Stimulated activated CD8-positive, alpha-beta memory T cell treated with anti-CD3 and anti-CD28 coated beads, Interleukin-15, amount 100 ng/mL, for 48 hours (primary cell): Measurements from ENCODE around the gene FASN.

Experiments
- DNase-seq, 2 donors: peaks; one replicate each; pipeline ENCODE4 v3.0.0-alpha.2; 2020; ENCODE audit warnings: low read depth in 2 of 2

The FASN gene

DNA sequence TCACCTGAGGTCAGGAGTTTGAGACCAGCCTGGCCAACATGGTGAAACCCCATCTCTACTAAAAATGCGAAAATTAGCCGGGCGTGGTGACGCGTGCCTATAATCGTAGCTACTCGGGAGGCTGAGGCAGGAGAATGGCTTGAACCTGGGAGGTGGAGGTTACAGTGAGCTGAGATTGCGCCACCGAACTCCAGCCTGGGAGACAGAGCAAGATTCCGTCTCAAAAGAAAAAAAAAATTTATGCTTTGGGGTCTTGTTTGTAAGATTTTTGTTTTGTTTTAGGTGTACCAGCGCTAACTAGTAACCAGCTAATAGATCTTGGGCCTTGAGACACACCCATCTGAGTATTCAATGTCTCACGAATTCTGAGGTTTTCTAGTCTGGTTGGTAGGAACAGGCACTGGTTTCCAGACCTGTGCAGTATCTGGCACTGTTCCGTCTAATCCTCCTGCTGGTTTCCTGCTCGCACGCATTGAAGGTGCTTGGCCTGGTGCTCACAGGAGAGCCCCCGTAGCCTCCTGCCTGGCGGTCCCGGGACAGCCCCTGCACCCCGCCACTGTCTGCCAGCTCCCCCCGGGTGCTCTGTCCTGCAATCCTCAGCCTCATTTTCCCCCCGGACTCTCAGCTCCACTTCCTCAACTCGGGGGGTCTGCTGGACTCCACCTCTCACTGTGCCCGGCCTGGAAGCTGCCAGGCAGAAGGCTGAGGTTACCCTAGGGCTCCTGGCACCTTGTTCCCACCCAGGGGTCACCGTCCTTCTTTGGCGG lies 21.8 kb downstream of the FASN start:
- DNase-seq, result no peak

GRCh38 chr17:82073446-82073845 lies 24.6 kb downstream of the FASN start:
- DNase-seq, result no peak

DNA sequence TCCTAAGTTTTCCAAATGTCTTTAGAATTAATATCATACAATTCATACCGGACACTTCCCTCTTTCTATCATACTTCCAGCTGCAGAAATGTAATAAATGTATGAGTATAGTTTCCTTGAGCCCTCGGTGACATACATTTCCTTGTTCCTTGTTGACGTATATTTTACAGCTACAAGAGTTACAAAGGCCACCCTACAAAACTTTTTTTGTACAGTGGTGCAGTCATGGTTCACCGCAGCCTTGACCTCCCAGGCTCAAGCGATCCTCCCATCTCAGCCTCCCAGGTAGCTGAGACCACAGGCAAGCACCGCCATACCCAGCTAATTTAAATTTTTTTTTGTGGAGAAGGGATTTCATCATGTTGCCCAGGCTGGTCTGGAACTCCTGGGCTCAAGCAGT lies 25.2 kb downstream of the FASN start:
- DNase-seq, result no peak

DNA sequence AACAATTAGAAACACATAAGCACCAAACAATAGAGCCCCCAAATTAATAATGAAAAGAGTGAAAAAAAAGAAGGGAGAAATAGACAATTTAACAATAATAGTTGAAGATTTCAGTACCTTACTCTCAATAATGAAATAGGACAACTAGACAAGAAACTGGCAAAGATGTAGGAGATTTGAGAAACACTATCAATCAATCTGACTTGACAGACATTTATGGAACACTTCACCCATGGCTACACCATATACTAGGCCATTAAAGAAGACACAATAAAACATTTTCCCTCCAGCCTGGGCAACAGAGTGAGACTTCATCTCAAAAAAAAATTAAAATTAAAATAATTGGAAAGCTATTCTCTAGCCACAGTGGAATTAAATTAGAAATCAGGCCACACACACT lies 27.4 kb downstream of the FASN start:
- no peak for DNase-seq

GRCh38 chr17:82065638-82066303 lies 32.3 kb downstream of the FASN start, which contains the start of gene DUS1L:
TSS of gene DUS1L (minus strand) at chr17:82065804. CDS start at chr17:82065059, 745 bp downstream.
- peak; percentile 53 to 61 for DNase-seq

DNA sequence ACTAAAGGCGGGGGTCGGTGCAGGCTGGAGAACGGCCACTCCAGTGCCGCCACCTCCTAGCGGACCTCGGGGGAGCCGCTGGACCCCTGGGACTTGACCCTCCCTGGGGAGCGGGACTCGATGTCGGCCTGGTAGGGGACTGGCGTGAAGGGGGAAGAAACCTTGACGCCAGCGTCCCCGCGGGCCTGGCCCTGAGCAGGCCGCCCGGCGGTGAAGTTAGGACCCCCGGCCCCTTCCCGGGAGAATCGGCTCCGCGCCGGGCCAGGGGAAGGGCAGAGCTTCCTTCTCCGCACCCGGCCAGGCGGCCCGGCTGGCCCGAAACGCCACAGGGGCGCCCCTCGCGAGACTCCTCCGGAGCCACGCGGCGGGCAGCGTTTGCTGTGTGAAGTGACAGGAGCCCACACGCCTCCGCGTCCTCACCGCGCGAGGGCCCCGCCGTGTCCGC lies 32.8 kb downstream of the FASN start:
- DNase-seq, result no peak

DNA sequence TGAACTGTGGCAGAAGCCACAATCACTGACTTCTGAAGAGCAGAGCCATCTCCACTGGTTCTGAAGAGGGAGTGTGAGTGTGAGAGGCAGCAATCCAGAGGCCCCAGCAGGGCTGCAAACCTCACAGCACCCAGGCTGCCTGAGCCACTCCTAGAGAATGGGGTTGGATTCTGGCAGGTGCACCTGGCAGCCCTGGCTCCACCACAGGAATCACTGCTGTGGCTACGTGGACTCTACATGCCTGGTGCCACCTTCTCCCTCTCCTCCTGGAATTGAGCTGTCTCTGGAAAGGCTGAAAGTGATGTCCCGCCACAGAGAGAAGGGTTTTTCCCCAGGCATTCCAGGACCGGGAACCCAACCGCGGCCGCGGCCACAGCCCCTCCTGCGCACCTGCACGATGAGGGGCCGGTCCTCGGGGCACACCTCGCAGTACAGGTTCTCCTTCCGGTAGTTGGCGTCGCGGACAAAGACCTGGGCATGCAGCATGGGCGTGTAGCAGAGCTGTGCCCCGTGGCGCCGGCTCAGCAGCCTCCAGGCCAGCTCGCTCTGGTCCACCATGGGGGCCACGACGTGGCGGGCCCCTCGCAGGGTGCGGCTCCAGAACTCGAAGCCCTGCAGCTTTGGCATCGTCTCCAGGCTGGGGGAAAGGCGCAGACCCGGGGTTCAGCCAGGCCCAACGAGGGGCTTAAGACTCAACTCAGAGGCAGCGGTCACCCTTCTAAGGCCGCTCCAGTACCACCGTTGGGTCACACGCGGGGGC lies 33.4 kb downstream of the FASN start:
- DNase-seq, result no peak

GRCh38 chr17:82063424-82064415 lies 34.3 kb downstream of the FASN start:
- no peak for DNase-seq

- DNase-seq, result no peak
Measured at GRCh38 chr17:82062984-82063368, 35.1 kb downstream of the FASN start.

GRCh38 chr17:82062076-82062983 lies 35.7 kb downstream of the FASN start:
- no peak for DNase-seq

GRCh38 chr17:82061047-82061925 lies 36.8 kb downstream of the FASN start:
- DNase-seq, result no peak

DNA sequence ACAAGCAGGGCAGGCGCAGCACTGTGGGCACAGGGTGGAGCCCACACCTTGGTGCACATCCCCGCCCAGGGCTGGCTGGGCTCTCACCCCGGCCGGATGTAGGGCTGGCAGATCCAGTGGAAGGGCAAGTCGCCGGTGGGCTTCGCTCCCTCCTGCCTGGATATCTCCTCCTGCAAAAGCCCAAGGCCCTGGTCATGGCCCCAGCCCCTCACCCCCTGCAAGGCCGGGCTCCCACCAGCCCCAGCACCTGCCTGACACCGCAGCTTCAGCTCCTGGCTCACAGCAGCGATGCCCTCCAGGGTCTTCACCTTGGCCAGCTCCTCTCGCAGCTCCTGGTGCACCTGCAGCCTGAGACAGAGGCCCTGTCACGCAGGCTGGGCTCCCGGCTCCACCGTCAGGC lies 37.4 kb downstream of the FASN start:
- no peak for DNase-seq

- DNase-seq, result no peak
Measured at GRCh38 chr17:82060001-82060380, 38.0 kb downstream of the FASN start.

- DNase-seq, result no peak
Measured at GRCh38 chr17:82059272-82060000, 38.6 kb downstream of the FASN start.

DNA sequence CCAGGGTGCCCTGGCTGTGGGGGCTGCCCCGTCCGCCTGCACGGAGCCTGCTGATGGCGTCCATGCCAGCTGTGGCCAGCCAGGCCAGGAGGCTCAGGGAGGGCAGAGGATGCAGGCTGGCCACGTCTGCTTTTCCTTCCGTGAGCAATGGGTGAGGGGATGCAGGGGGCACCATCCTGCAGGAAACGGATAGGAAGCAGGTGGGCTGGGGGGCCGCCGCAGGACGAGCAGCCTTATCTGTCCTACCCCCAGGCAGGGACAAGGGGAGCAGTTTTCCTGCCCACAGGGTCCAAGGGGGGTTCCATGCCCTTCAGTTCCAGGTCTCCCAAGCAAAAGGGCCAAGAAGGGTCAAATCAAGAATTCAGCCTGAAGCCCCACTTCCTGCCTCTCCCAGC lies 39.2 kb downstream of the FASN start:
- no peak for DNase-seq

- DNase-seq, result no peak
Measured at GRCh38 chr17:82058230-82058854, 39.7 kb downstream of the FASN start.

- no peak for DNase-seq
Measured at GRCh38 chr17:82056729-82057621, 41.1 kb downstream of the FASN start.
